ENCODE data around the gene BAIAP3.
"Not testable (repeated sequence)": the region's sequence is repeated elsewhere in the genome, so short reads cannot be mapped to it uniquely, and the experiment has no call there.

Gene BAIAP3, protein sequence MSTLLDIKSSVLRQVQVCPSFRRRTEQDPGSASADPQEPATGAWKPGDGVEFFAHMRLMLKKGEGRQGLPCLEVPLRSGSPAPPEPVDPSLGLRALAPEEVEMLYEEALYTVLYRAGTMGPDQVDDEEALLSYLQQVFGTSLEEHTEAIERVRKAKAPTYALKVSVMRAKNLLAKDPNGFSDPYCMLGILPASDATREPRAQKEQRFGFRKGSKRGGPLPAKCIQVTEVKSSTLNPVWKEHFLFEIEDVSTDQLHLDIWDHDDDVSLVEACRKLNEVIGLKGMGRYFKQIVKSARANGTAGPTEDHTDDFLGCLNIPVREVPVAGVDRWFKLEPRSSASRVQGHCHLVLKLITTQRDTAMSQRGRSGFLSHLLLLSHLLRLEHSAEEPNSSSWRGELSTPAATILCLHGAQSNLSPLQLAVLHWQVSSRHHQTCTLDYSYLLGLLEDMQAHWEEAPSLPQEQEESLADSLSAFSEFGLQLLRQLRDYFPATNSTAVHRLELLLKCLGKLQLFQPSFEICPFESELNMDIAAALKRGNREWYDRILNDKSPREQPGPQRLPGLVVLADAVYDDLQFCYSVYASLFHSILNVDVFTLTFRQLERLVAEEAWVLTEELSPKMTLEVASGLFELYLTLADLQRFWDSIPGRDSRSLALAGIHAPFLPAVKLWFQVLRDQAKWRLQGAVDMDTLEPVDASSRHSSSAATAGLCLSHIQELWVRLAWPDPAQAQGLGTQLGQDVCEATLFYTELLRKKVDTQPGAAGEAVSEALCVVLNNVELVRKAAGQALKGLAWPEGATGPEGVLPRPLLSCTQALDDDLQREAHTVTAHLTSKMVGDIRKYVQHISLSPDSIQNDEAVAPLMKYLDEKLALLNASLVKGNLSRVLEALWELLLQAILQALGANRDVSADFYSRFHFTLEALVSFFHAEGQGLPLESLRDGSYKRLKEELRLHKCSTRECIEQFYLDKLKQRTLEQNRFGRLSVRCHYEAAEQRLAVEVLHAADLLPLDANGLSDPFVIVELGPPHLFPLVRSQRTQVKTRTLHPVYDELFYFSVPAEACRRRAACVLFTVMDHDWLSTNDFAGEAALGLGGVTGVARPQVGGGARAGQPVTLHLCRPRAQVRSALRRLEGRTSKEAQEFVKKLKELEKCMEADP

GRCh38 chr16:1333149-1333812 lies at the start of gene BAIAP3:
Gene BAIAP3, plus strand, starts transcription at chr16:1333645. Its CDS starts 4,905 bp downstream, at chr16:1338550.
- peak; percentile 36 for DNase-seq (ENCODE audit: low read depth)

- no peak for DNase-seq (ENCODE audit: low read depth)
These were observed 49.3 kb upstream of the BAIAP3 start for GRCh38 chr16:1283996-1284616.

DNA sequence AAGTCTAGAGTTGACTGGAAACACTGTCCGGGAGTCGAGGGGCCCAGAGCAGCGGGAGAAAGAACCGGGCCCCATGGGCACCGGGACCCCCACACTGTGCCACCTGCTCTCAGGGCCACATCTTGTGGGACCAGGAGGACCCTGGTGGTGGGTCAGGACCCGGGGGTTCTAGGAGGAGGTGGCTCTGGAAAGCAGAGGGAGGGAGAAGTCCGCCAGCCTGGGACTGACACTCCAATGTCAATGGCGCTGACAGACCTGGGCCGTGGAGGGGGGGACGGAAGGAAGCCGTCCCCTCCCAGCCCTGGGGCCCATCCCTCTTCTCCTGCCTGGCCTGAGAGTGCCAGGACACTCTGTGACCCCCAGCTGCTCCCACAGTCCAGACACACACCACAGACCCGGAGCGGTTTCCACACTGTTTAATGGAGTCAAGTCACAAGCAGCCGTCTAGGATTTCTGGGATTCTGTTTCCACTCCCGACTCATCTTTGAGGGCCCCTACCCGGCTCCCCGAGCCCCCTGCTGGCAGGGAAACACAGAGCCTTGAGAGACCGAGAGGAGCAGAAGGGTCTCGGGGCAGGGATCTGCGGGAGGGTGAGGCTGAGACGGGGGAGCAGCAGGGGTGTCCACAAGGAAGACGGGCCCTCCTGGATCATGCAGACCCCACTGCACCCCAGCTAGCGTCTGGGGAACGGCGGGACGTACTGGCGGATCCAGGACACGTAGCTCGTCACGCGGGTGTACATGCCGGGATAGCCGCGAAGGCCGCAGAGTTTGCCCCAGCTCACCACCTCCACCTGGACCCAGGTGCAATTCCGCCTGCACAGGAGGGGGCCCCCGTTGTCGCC lies 47.6 kb upstream of the BAIAP3 start:
- no peak for DNase-seq (ENCODE audit: low read depth)

GRCh38 chr16:1286513-1287094 lies 46.8 kb upstream of the BAIAP3 start:
- no peak for DNase-seq (ENCODE audit: low read depth)

DNA sequence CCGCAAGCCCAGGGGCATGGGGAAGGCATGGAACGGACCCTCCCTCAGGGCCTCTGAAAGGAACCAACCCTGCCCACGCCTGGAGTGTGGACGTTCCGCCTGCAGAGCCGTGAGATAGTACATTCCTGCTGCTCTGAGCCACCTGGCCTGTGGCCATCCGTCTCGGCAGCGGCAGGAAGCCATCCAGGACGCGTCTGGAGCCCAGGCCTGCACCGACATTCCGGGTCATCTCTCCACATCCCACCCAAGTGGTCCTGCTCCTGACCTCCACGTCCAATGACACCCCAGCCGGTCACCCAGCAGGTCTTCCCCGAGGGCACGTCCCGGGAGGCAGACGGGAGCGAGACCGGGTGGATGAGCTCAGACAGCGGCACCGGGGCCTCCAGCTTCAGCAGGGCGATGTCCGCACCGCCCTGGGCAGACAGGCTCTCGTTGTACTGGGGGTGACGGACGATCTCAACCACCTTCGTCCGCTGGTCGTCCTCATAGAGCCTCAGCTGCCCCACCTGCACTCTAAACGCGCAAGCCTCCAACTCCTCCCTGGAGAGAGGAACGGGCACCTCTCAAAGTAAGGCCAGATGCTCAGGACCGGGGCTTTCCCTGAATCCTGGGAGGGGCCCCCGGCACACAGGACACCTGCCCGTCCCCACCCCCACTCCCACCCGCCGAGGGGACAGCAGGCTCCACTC lies 45.3 kb upstream of the BAIAP3 start:
- no peak for DNase-seq (ENCODE audit: low read depth)

DNA sequence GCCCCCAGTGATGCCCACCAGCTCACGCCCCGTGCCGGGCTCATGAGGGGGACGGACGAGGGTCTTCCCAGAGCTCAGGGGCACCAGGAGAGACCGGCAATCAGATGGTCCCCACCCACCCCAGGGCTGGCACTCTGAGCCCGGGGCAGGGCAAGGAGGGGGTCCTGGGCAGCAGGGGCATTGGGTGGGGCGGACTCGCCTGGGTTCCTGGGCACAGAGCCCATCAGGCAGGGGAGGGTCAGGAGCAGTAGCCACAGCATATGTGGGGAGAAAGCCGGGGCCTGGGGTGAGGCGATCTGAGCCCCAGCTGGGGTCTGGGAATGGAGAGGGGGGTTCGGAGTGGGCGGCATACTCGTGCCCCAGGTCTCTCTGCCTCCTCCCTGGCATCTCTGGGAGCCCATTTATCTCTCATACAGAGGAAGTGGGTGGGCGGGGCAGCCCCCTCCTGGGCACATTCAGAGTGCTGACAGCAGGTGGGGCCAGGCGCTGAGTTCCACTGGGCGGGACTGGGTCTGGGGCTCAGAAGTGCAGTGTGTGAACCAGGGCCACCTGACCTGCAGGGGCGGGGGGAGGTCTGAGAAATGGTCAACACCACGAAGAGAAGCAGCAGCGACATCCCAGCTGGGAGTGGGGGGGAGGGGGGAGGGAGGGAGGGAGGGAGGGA lies 44.5 kb upstream of the BAIAP3 start:
- no peak for DNase-seq (ENCODE audit: low read depth)

- no peak for DNase-seq (ENCODE audit: low read depth)
These were observed 44.0 kb upstream of the BAIAP3 start for GRCh38 chr16:1289477-1289866.

DNA sequence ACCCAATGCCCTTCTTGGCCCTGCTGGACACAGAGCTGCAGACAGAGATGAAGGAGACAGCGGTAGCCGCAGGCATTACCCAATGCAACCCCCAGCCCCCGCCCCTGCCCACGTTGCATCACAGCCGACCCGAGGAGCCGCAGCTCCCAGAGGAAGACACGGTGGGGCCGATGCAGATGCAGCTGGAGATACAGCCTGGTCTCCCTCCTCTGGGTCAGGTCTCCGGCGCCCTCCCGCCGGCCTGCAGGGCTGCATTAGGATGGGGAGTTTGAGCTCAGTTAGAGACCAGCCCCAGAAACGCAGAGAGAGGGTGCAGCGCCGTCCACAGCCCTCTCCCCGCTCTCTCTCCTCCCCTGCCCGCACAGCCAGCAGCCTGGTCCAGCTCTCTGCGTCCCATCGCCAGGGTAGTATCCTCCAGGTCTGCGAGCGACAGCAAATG lies 43.4 kb upstream of the BAIAP3 start:
- no peak for DNase-seq (ENCODE audit: low read depth)

GRCh38 chr16:1290860-1291575 lies 42.4 kb upstream of the BAIAP3 start:
- no peak for DNase-seq (ENCODE audit: low read depth)

DNA sequence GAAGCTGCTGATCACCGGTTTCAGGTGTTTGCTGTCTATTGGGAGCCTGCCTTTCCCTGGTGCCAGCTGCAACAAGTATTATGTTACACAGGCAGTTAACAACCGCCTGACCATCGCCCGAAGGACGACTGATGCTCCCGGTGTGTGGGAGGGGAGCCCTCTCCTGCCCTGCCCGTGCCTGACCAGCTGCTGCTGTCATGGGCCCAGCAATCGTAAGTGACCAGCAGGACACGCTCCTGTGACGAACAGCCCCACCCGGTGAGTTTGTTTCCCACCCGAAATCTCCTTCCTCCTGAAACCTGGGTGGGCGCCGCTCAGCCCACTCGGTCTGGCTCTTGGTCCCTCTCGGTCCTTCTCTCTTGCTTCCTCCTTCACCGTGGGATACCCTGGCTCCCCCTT lies 41.9 kb upstream of the BAIAP3 start:
- no peak for DNase-seq (ENCODE audit: low read depth)

GRCh38 chr16:1292208-1292607 lies 41.2 kb upstream of the BAIAP3 start:
- DNase-seq (ENCODE audit: low read depth), result not testable (repeated sequence)

GRCh38 chr16:1292808-1293207 lies 40.6 kb upstream of the BAIAP3 start:
- DNase-seq (ENCODE audit: low read depth), result not testable (repeated sequence)

- DNase-seq (ENCODE audit: low read depth), result no peak
These were observed 39.4 kb upstream of the BAIAP3 start for GRCh38 chr16:1293921-1294656.

- no peak for DNase-seq (ENCODE audit: low read depth)
These were observed 38.0 kb upstream of the BAIAP3 start for GRCh38 chr16:1295465-1295864.

- DNase-seq (ENCODE audit: low read depth), result not testable (repeated sequence)
These were observed 36.8 kb upstream of the BAIAP3 start for GRCh38 chr16:1296688-1297017.

DNA sequence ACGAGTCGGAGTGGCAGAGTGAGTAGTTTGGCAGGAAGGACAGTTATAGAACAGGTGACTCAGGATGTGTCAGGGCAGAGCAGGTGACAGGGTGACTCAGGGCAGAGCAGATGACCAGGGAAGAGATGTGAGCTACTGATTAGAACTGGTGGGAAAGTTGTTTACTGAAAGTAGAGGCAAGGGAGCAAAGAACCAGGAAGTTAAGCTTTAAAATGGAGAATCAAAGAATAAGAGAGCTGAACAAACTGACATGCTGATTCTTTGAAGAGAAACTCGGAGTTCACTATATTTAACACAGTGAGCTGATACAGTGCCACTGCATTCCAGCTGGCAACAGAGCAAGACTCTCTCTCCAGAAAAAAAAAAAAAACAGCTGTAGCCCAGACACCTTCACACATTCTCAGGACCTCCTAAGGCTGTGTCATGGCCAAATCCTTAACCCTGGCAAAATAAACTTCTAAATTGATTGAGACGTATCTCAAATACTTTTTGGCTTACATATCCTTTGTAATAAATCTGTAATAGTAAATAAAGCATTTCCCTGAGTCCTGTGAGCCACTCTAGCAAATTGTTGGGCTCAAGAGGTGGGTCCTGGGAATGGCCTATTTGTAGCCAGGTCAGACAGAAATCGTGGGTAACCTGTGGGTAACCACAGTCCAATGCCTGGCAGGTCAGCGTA lies 36.3 kb upstream of the BAIAP3 start:
- no peak for DNase-seq (ENCODE audit: low read depth)

GRCh38 chr16:1298406-1298805 lies 35.0 kb upstream of the BAIAP3 start:
- DNase-seq (ENCODE audit: low read depth), result no peak
